ENCODE measurements around the gene CERKL.

CERKL gene

DNA sequence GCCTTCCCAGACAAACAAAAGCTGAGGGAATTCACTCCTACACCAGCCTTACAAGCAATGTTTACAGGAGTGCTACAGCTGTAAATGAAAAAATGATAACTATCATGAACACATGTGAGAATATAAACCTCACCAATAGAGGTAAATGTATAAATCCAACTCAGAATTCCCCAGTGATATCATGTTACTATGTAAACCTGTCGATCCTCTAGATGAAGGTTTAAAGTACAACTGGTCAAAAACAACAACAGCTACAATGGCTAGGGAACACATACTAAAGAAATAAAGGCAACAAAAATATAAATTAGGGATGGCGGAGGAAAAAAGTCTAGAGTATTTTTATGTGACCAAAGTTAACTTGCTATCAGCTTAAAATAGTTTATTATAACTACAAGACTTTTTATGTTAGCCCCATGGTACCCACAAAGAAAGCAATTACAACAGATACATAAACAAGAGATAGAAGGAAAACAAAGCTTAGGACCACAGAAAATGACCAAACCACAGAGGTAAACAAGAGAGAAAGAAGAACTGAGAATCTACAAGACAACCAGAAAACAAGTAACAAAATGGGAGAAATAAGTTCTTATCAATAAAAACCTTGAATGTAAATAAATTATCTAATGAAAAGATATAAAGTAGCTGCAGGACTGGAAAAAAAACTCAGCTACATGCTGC is 8.3 kb downstream of the CERKL start:
- TF ChIP-seq, protein P1, sequence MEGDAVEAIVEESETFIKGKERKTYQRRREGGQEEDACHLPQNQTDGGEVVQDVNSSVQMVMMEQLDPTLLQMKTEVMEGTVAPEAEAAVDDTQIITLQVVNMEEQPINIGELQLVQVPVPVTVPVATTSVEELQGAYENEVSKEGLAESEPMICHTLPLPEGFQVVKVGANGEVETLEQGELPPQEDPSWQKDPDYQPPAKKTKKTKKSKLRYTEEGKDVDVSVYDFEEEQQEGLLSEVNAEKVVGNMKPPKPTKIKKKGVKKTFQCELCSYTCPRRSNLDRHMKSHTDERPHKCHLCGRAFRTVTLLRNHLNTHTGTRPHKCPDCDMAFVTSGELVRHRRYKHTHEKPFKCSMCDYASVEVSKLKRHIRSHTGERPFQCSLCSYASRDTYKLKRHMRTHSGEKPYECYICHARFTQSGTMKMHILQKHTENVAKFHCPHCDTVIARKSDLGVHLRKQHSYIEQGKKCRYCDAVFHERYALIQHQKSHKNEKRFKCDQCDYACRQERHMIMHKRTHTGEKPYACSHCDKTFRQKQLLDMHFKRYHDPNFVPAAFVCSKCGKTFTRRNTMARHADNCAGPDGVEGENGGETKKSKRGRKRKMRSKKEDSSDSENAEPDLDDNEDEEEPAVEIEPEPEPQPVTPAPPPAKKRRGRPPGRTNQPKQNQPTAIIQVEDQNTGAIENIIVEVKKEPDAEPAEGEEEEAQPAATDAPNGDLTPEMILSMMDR (IDR thresholded peaks at IDR 0.05; ENCODE audit: low read depth, low read length, missing control alignments), result no peak
- no peak overlapping the region for H3K4me3 ChIP-seq (replicated peaks; ENCODE audit: low read depth, low read length)
- no peak for DNase-seq (ENCODE audit: extremely low read depth, low read depth)

GRCh38 chr2:181646415-181646987 is 10.4 kb downstream of the CERKL start:
- TF ChIP-seq, protein P1 (IDR thresholded peaks at IDR 0.05; ENCODE audit: low read depth, low read length, missing control alignments), result no peak
- no peak overlapping the region for H3K4me3 ChIP-seq (replicated peaks; ENCODE audit: low read depth, low read length)
- DNase-seq (ENCODE audit: extremely low read depth, low read depth), result no peak

DNA sequence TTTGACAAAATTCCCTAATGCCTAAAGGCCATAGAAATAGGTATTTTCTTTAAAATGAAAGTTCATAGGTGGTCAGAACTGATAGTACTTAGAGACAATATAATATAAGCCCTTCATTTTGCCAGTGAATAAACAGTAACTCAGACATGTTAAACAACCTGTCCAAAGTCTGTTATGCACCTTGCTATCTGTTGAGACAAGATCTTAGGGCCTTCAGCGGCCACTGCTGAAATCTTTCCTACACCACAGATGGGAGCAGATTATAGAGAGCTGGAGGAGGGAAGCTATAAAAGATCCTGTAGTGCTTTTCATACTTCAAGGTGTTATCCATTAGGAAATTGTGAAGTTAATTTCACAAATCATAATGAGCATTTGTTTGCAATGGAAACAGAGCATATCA is 13.8 kb downstream of the CERKL start:
- DNase-seq (ENCODE audit: extremely low read depth, low read depth), result no peak
- H3K4me3 ChIP-seq (replicated peaks; ENCODE audit: low read depth, low read length), result no peak overlapping the region
- TF ChIP-seq, protein P1 (IDR thresholded peaks at IDR 0.05; ENCODE audit: low read depth, low read length, missing control alignments), result no peak

GRCh38 chr2:181642086-181642485 is 14.8 kb downstream of the CERKL start:
- no peak overlapping the region for H3K4me3 ChIP-seq (replicated peaks; ENCODE audit: low read depth, low read length)
- DNase-seq (ENCODE audit: extremely low read depth, low read depth), result peak; percentile 29
- TF ChIP-seq, protein P1 (IDR thresholded peaks at IDR 0.05; ENCODE audit: low read depth, low read length, missing control alignments), result no peak

DNA sequence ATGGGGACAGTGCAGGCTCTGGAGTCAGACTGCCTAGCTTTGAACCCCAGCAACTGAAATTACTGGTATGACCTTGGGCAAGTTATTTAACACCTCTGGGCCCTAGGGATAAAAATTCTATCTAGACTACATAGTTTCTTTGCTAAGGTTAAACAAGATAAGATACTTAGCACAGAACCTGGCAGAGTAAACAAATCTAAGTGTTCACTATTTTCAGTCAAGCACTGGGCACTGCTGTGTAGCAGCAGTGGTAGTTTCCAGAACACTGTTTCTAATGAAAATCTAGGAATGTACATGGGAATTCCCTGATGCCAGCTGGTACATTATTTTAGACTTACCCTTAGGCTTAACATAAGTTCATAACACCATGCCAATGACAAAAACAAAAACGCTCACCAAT is 17.2 kb downstream of the CERKL start:
- TF ChIP-seq, protein P1 (IDR thresholded peaks at IDR 0.05; ENCODE audit: low read depth, low read length, missing control alignments), result no peak
- DNase-seq (ENCODE audit: extremely low read depth, low read depth), result no peak
- no peak overlapping the region for H3K4me3 ChIP-seq (replicated peaks; ENCODE audit: low read depth, low read length)

- no peak overlapping the region for H3K4me3 ChIP-seq (replicated peaks; ENCODE audit: low read depth, low read length)
- no peak for DNase-seq (ENCODE audit: extremely low read depth, low read depth)
- TF ChIP-seq, protein P1 (IDR thresholded peaks at IDR 0.05; ENCODE audit: low read depth, low read length, missing control alignments), result no peak
Observed at GRCh38 chr2:181632733-181633401, 24.0 kb downstream of the CERKL start.
